ENCODE measurements around the gene CFAP46. TPM values are rescaled to one million over a fixed set of nuclear protein-coding genes. Genes with fewer than 3 reads are reported as not detected.

The CFAP46 gene
- total and polyA plus RNA-seq, 9 of the 15 experiments (the other 6 are each of a cell fraction or from before 2014, with no cell fraction given), result not detected

DNA sequence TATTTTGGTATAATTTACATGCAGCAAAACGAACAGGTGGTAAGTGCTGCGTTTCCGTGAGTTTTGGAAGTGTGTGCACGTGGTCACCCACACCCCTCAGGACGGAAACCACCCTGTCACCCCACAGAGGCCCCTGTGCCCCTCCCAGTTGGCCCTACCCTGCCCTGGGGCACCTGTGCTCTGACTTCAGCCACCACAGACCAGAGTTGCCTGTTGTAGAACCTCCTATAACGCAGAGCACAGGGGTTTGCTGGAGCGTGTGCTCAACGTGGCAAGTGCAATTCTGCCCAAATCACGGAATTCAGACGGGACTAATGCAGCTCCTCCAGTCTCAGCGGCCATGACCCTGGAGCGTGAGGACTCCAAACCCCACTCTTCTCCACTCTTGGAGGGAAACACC lies 9.6 kb upstream of the CFAP46 start:
- intact Hi-C loops (cut with micrococcal nuclease), result no loop called here
- FAIRE-seq, result no peak
- TF ChIP-seq CTBP1 (IDR thresholded peaks at IDR 0.05; ENCODE audit: borderline replicate concordance) (no peak), FOXM1 (IDR thresholded peaks at IDR 0.05; ENCODE audit: low read depth) (no peak), FOXM1 (CRISPR knock-in tag; IDR thresholded peaks at IDR 0.05; ENCODE audit: low read depth) (no peak), POLR3G (IDR thresholded peaks at IDR 0.05; ENCODE audit: extremely low read depth, insufficient read length, insufficient replicate concordance) (no peak), ZNF324 (CRISPR knock-in tag; IDR thresholded peaks at IDR 0.05) (no peak), SMAD1 (IDR thresholded peaks at IDR 0.05; ENCODE audit: low read depth, low read length, partially characterized antibody) (no peak), HNRNPL (IDR thresholded peaks at IDR 0.05; ENCODE audit: low read depth, low read length) (no peak), NR3C1 (CRISPR knock-in tag; IDR thresholded peaks at IDR 0.05) (no peak), CREBBP (IDR thresholded peaks at IDR 0.05; ENCODE audit: low read depth, low read length) (no peak), ZNF143 (CRISPR knock-in tag; IDR thresholded peaks at IDR 0.05) (no peak), PURB (CRISPR knock-in tag; IDR thresholded peaks at IDR 0.05; ENCODE audit: low read depth) (no peak), SOX6 (IDR thresholded peaks at IDR 0.05) (no peak), STAT6 (CRISPR knock-in tag; IDR thresholded peaks at IDR 0.05) (no peak)
- no peaks in the 10 kb centered on the region for H3K36me3 ChIP-seq (ENCODE audit: control insufficient read depth, insufficient read depth, low read length)
- BruUV-seq (replicated peaks), result no TSS peak
- no peaks in the 10 kb centered on the region for H3K79me2 ChIP-seq (ENCODE audit: control insufficient read depth, insufficient read depth, low read length)
- H3K9me3 ChIP-seq (replicated peaks; ENCODE audit: control insufficient read depth, insufficient read depth, low read depth, low read length), result no peaks in the 10 kb centered on the region
- H3K4me1 ChIP-seq (replicated peaks in 1 of 2; ENCODE audit: control insufficient read depth in 2 of 2, insufficient read depth in 2 of 2, low read length in 2 of 2), result no peaks in the 10 kb centered on the region
- no peak for DNase-seq (ENCODE audit: extremely low read depth in 1 of 4, low spot score in 3 of 4)
- WGBS (ENCODE audit: insufficient coverage, low coverage, missing lambda C conversion rate), result 0% methylated on average over 10 of the region's 12 CpGs
- H3K27me3 ChIP-seq (ENCODE audit: control insufficient read depth in 2 of 2, insufficient read depth in 2 of 2, low read length in 2 of 2), result peaks cover 0 to 15% of the 10 kb centered on the region in 2 experiments; a peak in 2 of 5 replicates
- H3K4me3 ChIP-seq, result no peak overlapping the region
- H4K20me1 ChIP-seq (replicated peaks; ENCODE audit: control insufficient read depth, insufficient read depth, low read length), result 0 out of 2 replicates have a peak, but pooled peaks cover 3% of the 10 kb centered on the region
- no peak for ATAC-seq
- in situ Hi-C loops (cut with MboI), result no loop called here
- ChIA-PET POLR2A (no interaction called here), CTCF (ENCODE audit: low intra/inter-chr PET ratio) (no interaction called here)
- no peak overlapping the region for H3K4me2 ChIP-seq (ENCODE audit: insufficient read depth, low read length)
- no peaks in the 10 kb centered on the region for H3K9me1 ChIP-seq (ENCODE audit: control insufficient read depth, insufficient read depth, low read length)
- no peak overlapping the region for H2AFZ ChIP-seq (ENCODE audit: low read depth, low read length)
- no peak overlapping the region for H3K9ac ChIP-seq (ENCODE audit: insufficient read depth in 1 of 2, low read depth in 2 of 2, low read length in 2 of 2)
- no peak overlapping the region for H3K27ac ChIP-seq (ENCODE audit: extremely low read depth, low read depth, low read length)
